ENCODE measurements around the gene SLC26A6. TPM values are rescaled to one million over a fixed set of nuclear protein-coding genes. Genes with fewer than 3 reads are reported as not detected.

Gene SLC26A6
- total and polyA plus RNA-seq, 8 donors: 6.2 to 32.1 (median 10.6) TPM

GRCh38 chr3:48648188-48648850 is 13.1 kb upstream of the SLC26A6 start:
- Histone ChIP-seq H3K27ac (no peak overlapping the region), H3K36me3 (no peaks in the 10 kb centered on the region), H3K27me3 (no peaks in the 10 kb centered on the region), H3K9me3 (no peaks in the 10 kb centered on the region), H3K4me1 (no peaks in the 10 kb centered on the region), H3K4me3 (no peak overlapping the region)
- 88 to 90% methylated on average over 15 of the region's 15 CpGs for WGBS, 2 donors
- DNase-seq (peak in 1 of 6 donors; percentile 53), ATAC-seq (no peak), FAIRE-seq (no peak)
- TF ChIP-seq, protein P1, sequence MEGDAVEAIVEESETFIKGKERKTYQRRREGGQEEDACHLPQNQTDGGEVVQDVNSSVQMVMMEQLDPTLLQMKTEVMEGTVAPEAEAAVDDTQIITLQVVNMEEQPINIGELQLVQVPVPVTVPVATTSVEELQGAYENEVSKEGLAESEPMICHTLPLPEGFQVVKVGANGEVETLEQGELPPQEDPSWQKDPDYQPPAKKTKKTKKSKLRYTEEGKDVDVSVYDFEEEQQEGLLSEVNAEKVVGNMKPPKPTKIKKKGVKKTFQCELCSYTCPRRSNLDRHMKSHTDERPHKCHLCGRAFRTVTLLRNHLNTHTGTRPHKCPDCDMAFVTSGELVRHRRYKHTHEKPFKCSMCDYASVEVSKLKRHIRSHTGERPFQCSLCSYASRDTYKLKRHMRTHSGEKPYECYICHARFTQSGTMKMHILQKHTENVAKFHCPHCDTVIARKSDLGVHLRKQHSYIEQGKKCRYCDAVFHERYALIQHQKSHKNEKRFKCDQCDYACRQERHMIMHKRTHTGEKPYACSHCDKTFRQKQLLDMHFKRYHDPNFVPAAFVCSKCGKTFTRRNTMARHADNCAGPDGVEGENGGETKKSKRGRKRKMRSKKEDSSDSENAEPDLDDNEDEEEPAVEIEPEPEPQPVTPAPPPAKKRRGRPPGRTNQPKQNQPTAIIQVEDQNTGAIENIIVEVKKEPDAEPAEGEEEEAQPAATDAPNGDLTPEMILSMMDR (IDR thresholded peaks at IDR 0.05): no peak
- intact Hi-C loops (cut with DNase I): no loop called here

GRCh38 chr3:48647714-48648113 is 12.5 kb upstream of the SLC26A6 start:
- DNase-seq (peak in 1 of 6 donors; percentile 53), ATAC-seq (no peak), FAIRE-seq (no peak)
- H3K9me3 ChIP-seq: no peaks in the 10 kb centered on the region
- no peak overlapping the region for H3K4me3 ChIP-seq
- intact Hi-C loops (cut with DNase I): no loop called here
- no peaks in the 10 kb centered on the region for H3K4me1 ChIP-seq
- WGBS, 2 donors: 76 to 81% methylated on average over 8 to 9 of the region's 9 CpGs
- no peaks in the 10 kb centered on the region for H3K27me3 ChIP-seq
- TF ChIP-seq, protein P1 (IDR thresholded peaks at IDR 0.05): no peak
- no peaks in the 10 kb centered on the region for H3K36me3 ChIP-seq
- no peak overlapping the region for H3K27ac ChIP-seq

DNA sequence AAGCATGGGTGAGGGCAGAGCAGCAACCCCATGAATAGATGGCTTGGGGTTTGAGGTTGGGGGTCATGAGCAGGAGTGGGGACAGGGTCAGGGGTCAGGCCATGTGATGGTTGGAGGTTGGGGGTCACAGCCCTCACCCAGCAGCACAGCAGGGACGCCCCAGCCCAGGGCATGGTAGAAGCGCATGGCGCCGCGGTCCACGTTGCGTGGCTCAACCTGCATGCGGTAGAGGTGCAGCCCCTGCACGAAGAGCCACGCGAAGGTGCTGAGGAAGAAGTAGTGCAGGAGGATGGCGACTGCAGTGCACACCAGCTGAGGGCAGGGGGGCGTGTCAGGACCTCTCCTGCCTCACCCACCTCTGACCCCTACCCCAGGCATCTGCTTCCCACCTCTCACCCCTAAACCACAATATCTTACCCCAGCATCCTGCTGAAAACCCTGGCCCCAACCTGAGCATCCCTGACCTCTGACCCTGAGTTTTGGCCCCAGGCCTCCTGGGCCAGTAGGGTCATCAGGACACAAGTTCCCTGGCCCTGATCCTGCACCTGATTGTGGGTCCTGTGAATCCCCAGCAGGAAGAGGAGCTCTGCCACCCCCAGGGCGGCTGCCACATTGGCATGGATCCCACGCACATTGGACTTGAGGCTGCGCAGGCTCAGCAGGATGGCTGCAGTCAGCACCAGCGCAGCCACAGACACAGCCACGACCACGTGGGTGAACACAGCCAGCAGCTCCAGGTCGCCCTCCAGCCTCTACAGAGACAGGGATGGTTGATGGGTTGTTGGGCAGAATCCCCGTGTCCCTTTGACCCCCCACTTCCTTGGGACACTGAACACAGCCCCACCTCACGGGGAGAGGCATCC is 9.9 kb upstream of the SLC26A6 start:
- no peak for DNase-seq
- FAIRE-seq: no peak
- 88 to 91% methylated on average over 19 to 22 of the region's 22 CpGs for WGBS, 2 donors
- no peak for ATAC-seq
- H3K4me1 ChIP-seq: no peaks in the 10 kb centered on the region
- H3K4me3 ChIP-seq: no peak overlapping the region
- TF ChIP-seq, protein P1 (IDR thresholded peaks at IDR 0.05): no peak
- no peaks in the 10 kb centered on the region for H3K27me3 ChIP-seq
- no peaks in the 10 kb centered on the region for H3K9me3 ChIP-seq
- no peak overlapping the region for H3K27ac ChIP-seq
- no peaks in the 10 kb centered on the region for H3K36me3 ChIP-seq
- intact Hi-C loops (cut with DNase I): no loop called here

- Histone ChIP-seq H3K4me3 (no peak overlapping the region), H3K36me3 (no peaks in the 10 kb centered on the region), H3K4me1 (no peaks in the 10 kb centered on the region), H3K27ac (no peak overlapping the region), H3K9me3 (no peaks in the 10 kb centered on the region), H3K27me3 (no peaks in the 10 kb centered on the region)
- intact Hi-C loops (cut with DNase I): no loop called here
- WGBS, 2 donors: 85 to 91% methylated on average over 12 of the region's 12 CpGs
- ATAC-seq: no peak
- TF ChIP-seq, protein P1 (IDR thresholded peaks at IDR 0.05): no peak
- no peak for DNase-seq
- no peak for FAIRE-seq
Observed at GRCh38 chr3:48642605-48643004, 7.3 kb upstream of the SLC26A6 start.

GRCh38 chr3:48641396-48641795 is 6.1 kb upstream of the SLC26A6 start:
- Histone ChIP-seq H3K27ac (no peak overlapping the region), H3K36me3 (no peaks in the 10 kb centered on the region), H3K4me3 (no peak overlapping the region), H3K4me1 (peaks cover 0 to under 1% (median 0%) of the 10 kb centered on the region in 3 donors), H3K27me3 (no peaks in the 10 kb centered on the region), H3K9me3 (no peaks in the 10 kb centered on the region)
- DNase-seq: no peak
- no peak for ATAC-seq
- FAIRE-seq: no peak
- intact Hi-C loops (cut with DNase I): no loop called here
- TF ChIP-seq, protein P1 (IDR thresholded peaks at IDR 0.05): no peak
- WGBS, 2 donors: 88 to 90% methylated on average over 3 of the region's 3 CpGs
